ENCODE results near the gene MARK4.

DNA sequence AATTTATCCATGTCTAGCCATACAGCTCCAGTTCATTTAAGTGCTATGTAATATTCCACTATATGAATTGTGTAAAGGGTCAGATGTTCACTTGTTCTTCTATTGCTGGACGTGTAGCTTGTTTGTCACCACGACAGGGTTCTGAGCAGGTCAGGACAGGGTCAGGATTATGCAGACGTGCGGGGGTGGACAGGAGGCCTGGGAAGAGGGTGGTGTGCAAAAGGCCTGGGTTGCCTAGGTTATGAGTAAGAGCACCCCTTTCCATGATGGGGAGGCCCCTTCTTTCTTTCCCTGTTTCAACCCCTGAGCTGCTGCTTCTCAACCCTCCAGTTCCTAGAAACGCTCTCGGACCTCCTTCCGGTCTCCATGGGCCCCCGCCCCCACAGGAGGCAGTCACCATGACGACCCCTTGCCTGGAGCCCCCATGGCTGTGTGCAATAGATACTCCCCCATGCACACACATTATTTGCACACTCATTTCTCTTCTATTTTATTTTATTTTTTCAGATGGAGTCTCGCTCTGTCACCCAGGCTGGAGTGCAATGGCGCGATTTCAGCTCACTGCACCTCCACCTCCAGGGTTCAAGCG, 7.8 kb upstream of the MARK4 start:
- no peak for TF ChIP-seq CTCF (conservative IDR thresholded peaks at IDR 0.05)
- TF ChIP-seq EZH2 (IDR thresholded peaks at IDR 0.05; ENCODE audit: low read depth) = no peak
